HepG2 (cell line): Measurements from ENCODE around the gene TBC1D4.

Experiments used
- ZBTB43 ChIP-seq: sonication (generic); formaldehyde crosslinking; conservative IDR thresholded peaks from 2 replicates; pipeline ENCODE4 v1.4.0; 2020; ENCODE audit warnings: missing genetic modification reagents
- TF ChIP-seq, protein P1 (sequence below): fragments of 450-650 bp; IDR thresholded peaks from 2 replicates; pipeline ENCODE4 v1.6.1; 2017; ENCODE audit warnings: mild to moderate bottlenecking
- TF ChIP-seq, protein P2 (sequence below), 2 experiments: IDR thresholded peaks; 2 replicates each; pipeline ENCODE4 v1.6.1; 2011 to 2012; ENCODE audit warnings: low read length in 2 of 2, borderline replicate concordance in 1 of 2, low read depth in 1 of 2, mild to moderate bottlenecking in 1 of 2, moderate library complexity in 1 of 2

- TF ChIP-seq, protein P1, sequence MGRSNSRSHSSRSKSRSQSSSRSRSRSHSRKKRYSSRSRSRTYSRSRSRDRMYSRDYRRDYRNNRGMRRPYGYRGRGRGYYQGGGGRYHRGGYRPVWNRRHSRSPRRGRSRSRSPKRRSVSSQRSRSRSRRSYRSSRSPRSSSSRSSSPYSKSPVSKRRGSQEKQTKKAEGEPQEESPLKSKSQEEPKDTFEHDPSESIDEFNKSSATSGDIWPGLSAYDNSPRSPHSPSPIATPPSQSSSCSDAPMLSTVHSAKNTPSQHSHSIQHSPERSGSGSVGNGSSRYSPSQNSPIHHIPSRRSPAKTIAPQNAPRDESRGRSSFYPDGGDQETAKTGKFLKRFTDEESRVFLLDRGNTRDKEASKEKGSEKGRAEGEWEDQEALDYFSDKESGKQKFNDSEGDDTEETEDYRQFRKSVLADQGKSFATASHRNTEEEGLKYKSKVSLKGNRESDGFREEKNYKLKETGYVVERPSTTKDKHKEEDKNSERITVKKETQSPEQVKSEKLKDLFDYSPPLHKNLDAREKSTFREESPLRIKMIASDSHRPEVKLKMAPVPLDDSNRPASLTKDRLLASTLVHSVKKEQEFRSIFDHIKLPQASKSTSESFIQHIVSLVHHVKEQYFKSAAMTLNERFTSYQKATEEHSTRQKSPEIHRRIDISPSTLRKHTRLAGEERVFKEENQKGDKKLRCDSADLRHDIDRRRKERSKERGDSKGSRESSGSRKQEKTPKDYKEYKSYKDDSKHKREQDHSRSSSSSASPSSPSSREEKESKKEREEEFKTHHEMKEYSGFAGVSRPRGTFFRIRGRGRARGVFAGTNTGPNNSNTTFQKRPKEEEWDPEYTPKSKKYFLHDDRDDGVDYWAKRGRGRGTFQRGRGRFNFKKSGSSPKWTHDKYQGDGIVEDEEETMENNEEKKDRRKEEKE = no peak
- TF ChIP-seq, protein P2, sequence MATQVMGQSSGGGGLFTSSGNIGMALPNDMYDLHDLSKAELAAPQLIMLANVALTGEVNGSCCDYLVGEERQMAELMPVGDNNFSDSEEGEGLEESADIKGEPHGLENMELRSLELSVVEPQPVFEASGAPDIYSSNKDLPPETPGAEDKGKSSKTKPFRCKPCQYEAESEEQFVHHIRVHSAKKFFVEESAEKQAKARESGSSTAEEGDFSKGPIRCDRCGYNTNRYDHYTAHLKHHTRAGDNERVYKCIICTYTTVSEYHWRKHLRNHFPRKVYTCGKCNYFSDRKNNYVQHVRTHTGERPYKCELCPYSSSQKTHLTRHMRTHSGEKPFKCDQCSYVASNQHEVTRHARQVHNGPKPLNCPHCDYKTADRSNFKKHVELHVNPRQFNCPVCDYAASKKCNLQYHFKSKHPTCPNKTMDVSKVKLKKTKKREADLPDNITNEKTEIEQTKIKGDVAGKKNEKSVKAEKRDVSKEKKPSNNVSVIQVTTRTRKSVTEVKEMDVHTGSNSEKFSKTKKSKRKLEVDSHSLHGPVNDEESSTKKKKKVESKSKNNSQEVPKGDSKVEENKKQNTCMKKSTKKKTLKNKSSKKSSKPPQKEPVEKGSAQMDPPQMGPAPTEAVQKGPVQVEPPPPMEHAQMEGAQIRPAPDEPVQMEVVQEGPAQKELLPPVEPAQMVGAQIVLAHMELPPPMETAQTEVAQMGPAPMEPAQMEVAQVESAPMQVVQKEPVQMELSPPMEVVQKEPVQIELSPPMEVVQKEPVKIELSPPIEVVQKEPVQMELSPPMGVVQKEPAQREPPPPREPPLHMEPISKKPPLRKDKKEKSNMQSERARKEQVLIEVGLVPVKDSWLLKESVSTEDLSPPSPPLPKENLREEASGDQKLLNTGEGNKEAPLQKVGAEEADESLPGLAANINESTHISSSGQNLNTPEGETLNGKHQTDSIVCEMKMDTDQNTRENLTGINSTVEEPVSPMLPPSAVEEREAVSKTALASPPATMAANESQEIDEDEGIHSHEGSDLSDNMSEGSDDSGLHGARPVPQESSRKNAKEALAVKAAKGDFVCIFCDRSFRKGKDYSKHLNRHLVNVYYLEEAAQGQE (IDR thresholded peaks at IDR 0.05; ENCODE audit: borderline replicate concordance in 1 of 2, low read depth in 1 of 2, low read length in 2 of 2) = no peak
- TF ChIP-seq ZBTB43 (CRISPR knock-in tag) = no peak
Measured at GRCh38 chr13:75384879-75385707, 96.9 kb downstream of the TBC1D4 start.
